ENCODE results near the gene PLEKHM3.
A peak's percentile ranks its signal among the peaks of the same experiment; 100 is the strongest.

Gene PLEKHM3

GRCh38 chr2:207847098-207847806 is 178.1 kb downstream of the PLEKHM3 start:
- DNase-seq = no peak

GRCh38 chr2:207845202-207845864 is 180.0 kb downstream of the PLEKHM3 start:
- no peak for DNase-seq

- no peak for DNase-seq
Measured at GRCh38 chr2:207844648-207845047, 180.7 kb downstream of the PLEKHM3 start.

- DNase-seq = no peak
Measured at GRCh38 chr2:207840101-207840500, 185.2 kb downstream of the PLEKHM3 start.

GRCh38 chr2:207839575-207839974 is 185.8 kb downstream of the PLEKHM3 start:
- no peak for DNase-seq

GRCh38 chr2:207839028-207839427 is 186.3 kb downstream of the PLEKHM3 start:
- no peak for DNase-seq

GRCh38 chr2:207836521-207837133 is 188.7 kb downstream of the PLEKHM3 start:
- DNase-seq = no peak

- DNase-seq = no peak
Measured at GRCh38 chr2:207835805-207836204, 189.5 kb downstream of the PLEKHM3 start.

- DNase-seq = no peak
Measured at GRCh38 chr2:207833251-207833751, 192.0 kb downstream of the PLEKHM3 start.

GRCh38 chr2:207831584-207832248 is 193.6 kb downstream of the PLEKHM3 start:
- DNase-seq = no peak

- DNase-seq = no peak
Measured at GRCh38 chr2:207830778-207831438, 194.4 kb downstream of the PLEKHM3 start.

GRCh38 chr2:207828361-207829057 is 196.8 kb downstream of the PLEKHM3 start:
- no peak for DNase-seq

- peak; percentile 42 for DNase-seq
Measured at GRCh38 chr2:207825978-207826377, 199.3 kb downstream of the PLEKHM3 start.

- DNase-seq = no peak
Measured at GRCh38 chr2:207825045-207825954, 200.0 kb downstream of the PLEKHM3 start.

GRCh38 chr2:207823865-207824264 is 201.5 kb downstream of the PLEKHM3 start:
- DNase-seq = no peak

- DNase-seq = no peak
Measured at GRCh38 chr2:207819839-207820784, 205.2 kb downstream of the PLEKHM3 start.

GRCh38 chr2:207819021-207819797 is 206.1 kb downstream of the PLEKHM3 start:
- DNase-seq = no peak

- DNase-seq = no peak
Measured at GRCh38 chr2:207816546-207816945, 208.8 kb downstream of the PLEKHM3 start.

GRCh38 chr2:207815254-207815653 is 210.1 kb downstream of the PLEKHM3 start:
- DNase-seq = no peak
